ENCODE measurements around the gene GPR183.

GPR183 gene

DNA sequence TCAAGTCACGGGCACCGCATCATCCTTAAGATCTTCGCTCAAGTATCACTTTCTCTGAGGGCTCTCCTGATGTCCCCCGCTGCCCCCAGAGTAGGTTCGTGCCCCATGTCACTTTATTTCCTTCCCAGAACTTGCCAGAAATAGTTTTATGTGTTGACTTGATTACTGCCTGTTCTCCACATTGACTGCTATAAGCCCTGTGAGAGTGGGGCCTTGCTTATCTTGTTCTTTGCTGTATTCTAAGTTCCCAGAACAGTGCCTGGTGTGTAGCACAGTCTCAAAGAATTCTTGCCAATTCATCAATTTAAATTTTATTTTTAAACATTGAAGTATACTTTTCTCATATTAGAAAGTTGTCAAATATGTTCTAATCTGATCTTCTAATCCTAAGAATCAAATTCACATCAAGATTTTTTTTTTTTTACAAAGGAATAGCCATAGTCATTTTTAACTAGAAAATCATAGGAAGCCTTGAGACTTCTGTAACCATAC is 32.1 kb upstream of the GPR183 start:
- no peak for DNase-seq

DNA sequence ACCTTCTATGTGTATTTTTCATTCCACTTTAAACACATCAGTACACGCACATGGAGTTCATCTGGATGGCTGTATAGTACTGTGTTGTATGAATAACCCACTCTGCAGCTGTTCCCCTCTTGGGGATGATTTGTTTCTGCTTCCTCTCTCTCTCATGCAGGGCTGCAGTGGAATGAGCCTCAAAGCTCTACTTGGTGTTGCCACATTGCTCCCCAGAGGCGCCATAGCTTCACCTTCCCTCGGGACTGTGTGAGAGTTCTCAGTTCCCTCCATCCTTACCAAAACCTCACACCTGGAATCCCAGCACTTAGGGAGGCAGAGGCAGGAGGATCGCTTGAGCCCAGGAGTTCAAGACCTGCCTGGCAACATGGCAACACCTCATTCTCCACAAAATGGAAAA is 28.4 kb upstream of the GPR183 start:
- no peak for DNase-seq

DNA sequence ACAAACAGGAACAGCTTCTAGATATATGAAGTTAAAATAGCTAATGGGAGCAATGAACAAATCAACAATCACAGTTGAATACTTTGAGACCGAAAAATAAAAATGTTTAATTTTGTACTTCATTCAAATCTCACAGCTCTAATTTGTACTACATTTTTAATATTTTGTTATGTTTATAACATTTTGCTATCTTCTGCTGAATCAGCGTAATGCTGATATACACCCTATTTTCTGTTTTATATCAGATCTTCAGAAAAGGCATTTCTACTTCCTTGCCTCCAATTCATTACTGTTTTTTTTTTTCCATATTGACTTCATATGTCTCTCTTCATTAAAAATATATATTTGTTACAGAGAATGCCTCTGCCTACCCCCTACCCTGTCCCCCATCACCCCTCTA is 27.9 kb upstream of the GPR183 start:
- DNase-seq = no peak

DNA sequence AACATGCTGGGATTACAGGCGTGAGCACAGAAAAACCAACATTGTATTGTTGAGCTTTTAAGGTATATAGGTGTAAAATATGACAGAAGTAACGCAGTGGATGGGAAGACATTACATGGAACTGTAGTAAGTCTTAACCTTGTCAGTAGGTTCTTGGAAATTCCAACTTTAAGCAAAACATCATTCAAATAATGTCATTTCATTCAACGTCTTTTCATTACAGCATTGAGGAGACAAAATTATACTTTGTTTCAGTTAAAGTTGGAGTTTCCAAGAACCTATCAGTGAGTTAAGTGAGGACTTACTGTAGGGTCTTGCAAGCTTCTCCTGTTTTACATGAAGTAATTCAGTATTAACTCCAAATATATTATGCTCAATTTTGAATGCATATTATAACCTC is 27.0 kb upstream of the GPR183 start:
- DNase-seq = no peak

DNA sequence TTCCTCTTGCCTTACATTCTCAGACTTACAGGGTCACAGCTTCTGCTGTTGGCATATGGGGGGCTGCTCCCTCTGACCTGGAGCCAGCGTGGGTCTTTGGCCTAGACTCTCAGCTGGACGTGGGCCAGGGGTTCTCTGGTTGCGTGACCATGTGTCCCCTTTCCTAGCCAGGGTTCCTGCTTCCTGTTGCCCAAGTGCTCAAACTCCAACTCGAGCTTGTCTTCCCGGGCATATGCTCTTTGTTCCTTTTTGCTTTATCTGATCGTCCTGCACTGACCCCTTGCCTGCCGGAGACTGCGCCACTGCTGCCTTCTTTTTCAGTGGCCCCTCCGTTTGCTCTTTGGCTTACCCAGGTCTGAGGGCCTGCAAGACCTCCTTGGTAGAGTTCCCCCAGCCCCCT is 25.3 kb upstream of the GPR183 start:
- no peak for DNase-seq

DNA sequence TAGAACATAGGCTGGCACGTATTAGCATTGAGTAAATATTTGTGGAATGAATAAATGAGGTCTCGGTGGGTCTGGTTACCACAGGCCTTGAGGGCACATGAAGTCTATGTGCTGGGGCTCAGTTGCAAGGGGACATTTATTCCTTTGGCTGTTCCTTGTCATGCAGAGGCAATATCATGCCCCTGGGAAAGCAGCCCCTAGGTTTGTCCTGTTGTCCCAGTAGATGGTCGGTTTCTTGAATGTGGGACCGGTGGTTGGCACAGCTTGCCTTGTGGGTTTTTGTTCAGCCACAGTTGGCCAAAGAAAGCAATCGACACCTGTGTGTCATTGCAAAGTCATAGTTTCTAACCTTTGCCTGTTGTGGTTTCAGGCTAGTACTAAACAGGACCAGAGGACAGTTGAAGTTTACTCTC is 24.7 kb upstream of the GPR183 start:
- DNase-seq = no peak

DNA sequence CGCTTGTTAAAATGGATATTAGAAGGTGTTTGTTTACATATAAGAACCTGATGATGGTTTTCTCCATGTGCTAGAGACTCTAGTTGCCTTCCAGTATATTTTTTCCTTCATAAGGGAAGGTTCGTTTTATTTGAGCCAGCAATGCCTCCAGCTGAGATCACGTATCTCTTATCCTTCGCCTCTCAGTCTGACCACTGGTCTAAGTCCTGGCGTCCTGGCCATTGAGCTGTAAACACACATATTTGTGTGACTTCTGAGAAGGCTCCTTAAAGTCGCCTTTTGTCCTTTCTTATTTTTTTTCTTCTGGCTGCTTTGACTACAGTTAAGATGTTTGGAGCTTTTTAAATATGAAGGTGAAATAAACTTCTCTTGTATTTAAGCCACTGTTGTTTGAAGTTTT is 23.7 kb upstream of the GPR183 start:
- DNase-seq = no peak

DNA sequence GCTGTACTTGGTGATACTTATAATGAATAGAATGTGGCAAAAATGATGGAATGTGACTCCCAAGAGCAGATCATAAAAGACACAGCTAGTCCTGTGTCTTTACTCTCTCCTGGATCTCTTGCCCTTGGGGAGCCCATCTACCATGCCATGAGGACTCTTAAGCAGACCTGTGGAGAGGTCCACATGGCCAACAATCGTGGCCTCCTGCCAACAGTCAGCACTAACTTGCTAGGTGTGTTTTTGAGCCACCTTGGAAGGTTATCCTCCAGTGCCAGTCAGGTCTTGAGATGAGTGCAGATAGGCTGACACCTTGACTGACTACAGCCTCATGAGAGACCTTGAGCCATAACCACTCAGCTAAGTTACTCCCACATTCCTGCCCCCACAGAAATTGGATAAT is 22.3 kb upstream of the GPR183 start:
- DNase-seq = no peak

DNA sequence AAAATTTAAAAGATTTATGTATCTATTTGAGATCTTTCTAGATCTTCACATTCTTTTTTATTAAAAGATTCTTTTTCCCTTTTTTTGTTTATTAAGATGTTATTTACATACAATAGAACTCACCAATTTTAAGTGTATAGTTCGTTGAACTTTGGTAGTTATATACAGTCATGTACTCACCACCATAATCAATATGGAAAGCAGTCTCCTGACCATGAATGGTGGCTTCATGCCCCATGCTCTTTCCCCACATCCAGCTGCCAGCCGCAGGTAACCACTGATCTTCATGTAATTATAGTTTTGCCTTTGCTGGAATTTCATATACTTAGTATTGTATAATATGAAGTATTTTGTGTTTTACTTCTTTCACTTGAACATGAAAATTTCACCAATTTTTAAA is 20.6 kb upstream of the GPR183 start:
- no peak for DNase-seq

DNA sequence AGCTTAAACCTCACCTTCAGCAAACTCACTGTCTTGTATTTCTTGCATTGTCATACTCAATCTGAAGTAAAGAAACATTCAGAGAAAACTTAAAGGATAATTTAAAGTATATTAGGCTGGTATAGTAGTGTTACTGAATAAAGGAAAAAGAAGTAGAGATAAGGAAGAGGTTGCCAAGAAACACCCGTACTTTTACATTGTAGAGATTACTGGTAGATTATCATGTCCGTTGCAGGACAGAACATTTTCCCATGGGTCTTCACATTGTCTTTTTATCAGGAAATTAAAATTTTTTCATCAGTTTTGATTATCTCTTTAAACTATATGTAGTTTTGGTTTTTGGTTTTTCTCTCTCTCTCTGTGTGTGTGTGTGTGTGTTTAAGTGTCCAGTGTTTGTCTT is 19.9 kb upstream of the GPR183 start:
- no peak for DNase-seq

DNA sequence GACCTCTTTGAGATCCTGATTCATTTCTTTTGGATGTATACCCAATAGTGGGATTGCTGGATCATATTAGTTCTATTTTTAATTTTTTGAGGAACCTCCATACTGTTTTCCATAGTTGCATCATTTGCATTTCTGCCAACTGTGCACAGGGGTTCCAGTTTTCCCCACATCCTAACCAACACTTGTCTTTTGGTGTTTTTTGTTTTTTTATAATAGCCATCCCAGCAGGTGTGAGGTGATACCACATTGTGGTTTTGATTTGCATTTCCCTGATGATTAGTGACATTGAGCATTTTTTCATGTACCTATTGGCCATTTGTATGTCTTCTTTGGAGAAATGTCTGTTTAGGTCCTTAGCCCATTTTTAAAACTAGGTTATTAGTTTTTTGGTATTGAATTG is 18.8 kb upstream of the GPR183 start:
- no peak for DNase-seq

DNA sequence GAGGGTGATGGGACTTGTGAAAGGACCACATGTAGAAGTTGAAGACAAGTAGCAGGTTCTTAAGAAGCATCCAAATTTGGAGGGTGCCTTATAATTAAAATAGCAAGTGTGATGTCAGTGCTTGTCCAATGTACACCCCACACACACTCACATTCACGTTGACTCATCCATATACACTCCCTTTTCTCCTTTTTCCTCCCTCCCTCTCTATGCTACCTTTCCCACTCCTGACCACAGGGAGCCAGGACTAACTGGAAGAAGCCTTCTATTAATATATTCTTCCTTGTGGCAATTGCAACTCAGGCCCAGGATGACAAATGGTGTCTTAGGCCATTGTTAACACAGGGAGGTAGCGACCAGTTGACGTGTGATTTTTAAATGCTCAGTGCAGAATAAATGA is 16.3 kb upstream of the GPR183 start:
- no peak for DNase-seq

DNA sequence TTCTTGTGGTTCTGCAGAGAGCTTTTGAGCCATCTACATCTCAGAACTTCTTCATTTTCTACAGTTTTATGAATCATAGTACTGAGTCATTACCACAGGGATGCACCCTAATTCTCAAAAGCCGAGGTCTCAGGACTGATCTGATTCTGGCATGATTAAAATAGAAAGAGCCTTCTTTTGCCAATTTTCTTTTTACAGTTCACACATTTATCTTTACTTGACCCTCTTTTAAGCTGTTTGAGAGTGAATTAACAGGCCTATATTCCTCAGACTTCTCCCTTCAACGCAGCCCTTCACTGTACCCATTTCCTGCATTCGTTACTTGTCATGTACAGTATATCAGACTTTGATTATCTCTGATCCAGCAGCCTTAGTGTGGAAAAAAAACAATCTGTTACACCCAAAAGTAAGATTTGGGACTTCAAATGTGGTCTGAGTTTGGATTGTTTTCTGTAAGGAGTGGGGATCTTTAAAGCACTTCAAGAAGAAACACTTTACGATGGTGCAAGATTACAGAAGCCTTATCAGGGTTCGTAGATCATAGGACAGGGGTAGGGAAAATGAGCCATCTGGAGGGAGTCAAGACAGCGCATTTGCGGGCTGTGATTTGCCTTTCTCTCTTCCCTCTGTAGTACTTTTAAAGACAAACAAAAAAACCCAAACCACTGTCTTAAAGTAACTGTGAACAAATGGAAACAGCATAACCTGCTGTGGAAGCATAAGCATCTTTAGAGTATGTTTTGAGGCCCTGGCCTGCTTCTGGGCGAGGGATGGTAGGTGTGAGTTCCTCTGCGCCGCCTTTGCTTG is 15.3 kb upstream of the GPR183 start:
- DNase-seq = no peak

DNA sequence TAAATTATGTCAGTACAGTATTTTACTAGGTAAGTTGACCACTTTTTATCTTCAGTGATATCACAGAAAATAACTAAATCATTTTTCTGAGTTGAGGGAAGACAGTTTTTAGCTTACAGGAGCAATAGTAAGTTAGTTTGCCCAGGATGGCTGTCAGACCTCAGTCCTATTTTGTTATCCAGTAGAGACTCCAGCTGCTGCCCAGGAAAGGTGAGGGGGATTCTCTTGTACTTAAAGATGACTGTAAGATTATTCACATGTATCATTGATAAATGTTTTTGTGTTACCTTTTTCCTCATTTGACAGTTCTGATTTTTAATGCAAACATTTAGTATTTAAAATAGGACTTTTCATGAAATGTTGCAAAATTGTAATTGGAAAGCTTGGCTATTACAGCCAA is 14.5 kb upstream of the GPR183 start:
- no peak for DNase-seq

DNA sequence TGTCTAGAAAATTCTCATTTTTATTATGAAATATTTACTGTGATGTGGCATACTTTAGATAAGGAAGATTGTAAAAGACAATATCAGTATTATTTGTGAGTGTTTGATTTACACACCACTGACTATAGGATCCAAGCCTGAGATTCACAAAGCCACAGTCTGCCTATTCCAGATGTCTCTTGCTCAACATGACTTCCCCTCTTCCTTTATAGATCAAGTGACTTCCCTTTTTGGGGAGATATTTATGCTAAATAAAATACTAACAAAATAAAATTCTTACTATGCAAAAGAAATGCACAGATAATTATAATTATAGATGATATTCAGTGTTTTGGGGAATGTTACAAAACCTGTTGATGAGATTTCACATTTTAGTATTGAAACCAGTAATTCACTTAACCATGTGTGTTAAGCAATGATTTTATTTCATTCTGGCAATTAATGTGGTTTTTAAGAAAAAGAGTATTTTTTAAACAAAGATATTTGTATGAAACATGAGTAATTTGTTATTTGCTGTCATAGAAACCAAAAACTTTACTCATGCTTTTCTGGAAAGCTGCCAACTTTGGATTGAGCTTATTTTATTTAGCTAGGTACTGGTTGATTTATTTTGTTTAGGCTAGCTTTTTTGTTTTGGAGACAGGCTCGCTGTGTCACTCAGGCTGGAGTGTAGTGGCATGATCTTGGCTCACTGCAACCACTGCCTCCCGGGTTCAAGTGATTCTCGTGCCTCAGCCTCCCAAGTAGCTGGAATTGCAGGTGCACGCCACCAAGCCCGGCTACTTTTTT is 13.7 kb upstream of the GPR183 start:
- no peak for DNase-seq

DNA sequence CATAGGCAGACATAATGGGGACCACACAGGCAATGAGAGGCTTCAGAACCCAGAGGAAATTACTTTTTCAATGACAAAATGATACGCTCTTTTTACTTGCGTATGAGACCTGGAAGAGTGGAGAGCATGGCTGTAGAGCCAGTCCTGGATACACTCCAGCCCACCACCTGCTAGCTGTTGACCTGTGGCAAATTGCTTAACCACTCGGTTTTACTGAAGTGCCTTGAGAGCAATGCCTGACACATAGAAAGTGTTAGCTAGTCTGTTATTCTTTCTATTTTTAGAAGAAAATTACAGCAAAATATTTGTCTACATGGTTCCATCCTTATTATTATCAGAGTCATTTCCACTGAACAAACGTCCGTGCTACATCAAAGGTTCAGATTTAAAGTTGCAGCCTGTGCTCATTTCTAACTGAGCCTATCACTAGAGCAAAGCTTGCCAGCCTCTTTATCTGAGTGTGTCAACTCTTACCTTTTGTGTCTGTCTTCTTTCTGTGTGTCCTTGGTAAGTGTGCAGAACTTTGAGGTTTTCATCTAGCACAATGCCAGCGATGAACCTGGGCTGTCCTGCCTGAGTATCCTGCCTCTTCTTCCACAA is 9.6 kb upstream of the GPR183 start:
- DNase-seq = peak in 1 of 2 experiments; percentile 32

DNA sequence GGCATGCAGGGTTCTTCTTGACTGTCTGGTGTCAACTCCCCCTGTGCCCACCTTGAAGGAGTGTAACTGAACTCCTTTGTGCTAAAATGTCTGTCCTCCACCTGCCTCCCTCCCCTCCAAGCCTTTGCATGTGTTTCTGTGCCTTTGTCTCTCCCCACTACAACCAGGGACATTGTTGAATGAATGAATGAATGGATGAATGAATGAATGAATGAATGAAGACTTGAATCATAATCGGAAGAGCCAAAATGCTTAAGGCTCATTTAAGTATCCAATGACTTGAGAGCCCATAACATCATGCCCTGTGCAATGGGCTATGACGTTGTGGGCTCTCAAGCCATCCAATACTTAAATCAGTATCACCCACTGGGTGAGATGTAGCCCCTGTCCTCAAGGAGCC is 9.0 kb upstream of the GPR183 start:
- DNase-seq = no peak

DNA sequence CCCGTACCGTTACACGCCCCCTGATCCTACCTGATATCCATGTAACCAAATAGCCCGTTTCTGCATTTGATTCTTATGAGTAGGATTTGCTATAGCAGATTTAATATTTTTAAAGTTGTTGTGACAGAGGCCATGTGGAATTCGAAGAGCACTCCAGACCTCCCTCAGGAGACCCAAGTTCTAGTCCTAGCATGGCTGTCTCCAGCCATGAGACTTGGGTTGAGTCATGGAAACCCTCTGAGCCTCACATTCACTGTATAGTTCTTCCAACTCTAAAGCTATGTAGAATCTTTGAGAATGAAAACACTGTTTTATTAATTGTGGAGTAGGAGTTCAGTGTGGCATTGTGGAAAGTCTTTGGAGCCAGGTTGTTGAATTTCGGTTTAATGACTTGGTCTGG is 8.0 kb upstream of the GPR183 start:
- no peak for DNase-seq

DNA sequence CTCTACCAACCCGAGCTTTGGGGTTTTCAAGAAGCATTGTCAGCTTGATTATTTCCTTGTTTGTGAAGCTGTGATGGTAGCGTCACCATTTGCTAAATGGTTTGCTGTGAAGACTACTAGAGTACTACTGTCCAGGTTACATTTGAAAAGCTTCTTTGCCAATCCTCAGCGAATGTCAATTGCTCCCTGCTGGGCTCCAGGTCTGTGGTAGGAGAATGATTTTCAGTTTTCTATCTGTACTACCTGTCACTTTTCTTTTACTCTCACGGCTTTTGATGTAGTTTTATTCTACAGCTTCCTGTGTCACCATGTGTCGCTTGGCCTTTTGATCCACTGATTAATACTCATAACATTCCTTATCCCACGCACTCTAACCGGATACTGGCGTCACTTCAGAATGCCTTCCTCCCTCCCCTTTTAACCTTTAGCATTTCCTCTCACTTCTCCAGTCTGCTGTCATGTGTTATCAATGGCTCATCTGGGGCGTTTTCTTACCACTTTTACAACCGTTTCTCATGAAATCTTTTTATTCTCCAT is 7.5 kb upstream of the GPR183 start:
- DNase-seq = no peak

DNA sequence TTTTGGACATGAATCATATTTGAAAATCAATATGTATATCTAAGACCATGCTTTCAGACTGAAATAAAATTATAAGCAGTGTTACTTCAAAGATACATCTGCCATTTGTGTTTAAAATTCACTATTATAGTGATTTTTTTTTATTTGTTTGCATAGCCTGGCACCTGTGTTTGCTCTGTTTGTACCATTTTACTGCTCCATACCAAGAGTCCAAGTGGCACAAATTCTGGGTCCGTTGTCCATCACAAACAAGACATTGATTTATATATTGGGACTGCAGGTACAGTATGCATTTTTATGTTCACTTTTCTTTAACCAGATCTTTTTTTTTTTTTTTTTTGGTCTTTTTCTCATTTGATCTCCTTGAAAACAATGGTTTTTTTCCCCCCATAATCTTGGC is 6.7 kb upstream of the GPR183 start:
- no peak for DNase-seq

DNA sequence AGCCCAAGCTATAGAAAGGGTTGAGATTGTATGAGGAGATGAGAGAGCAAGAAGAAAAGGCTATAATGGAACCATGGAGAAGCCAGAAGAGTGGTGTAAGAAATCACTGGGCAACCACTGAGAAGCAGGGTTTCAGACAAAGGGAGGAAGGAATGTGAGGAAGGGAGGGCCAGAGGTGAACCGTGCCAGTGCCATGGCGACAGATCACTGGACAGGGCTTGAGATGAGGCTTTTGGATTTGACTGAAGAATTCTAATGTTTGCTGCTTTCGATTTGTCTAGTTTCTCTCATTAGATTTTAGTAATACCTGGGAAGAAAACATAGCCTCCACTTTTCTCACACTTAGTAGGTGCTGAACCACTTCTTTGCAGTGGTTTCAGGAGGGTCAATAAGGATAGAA is 6.3 kb upstream of the GPR183 start:
- no peak for DNase-seq

DNA sequence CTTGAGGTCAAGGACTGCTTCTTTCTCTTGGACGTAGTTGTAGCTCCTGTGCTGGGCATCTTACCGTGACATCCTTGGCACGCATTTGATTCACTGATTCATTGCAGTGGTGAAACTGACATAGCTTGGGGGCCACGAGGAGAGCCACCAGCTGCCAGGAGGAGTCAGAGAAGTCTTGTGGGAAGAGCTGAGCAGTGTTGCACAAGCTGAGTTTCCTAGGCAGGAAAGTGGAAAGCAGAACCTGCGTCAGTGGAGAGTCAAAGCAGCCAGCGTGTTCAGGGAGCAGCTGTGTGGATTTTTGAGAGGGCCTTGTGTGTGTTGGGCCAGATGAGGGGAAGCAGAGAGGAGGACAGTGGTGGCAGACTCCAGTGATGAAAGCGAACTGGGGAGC is 5.3 kb upstream of the GPR183 start:
- DNase-seq = no peak

DNA sequence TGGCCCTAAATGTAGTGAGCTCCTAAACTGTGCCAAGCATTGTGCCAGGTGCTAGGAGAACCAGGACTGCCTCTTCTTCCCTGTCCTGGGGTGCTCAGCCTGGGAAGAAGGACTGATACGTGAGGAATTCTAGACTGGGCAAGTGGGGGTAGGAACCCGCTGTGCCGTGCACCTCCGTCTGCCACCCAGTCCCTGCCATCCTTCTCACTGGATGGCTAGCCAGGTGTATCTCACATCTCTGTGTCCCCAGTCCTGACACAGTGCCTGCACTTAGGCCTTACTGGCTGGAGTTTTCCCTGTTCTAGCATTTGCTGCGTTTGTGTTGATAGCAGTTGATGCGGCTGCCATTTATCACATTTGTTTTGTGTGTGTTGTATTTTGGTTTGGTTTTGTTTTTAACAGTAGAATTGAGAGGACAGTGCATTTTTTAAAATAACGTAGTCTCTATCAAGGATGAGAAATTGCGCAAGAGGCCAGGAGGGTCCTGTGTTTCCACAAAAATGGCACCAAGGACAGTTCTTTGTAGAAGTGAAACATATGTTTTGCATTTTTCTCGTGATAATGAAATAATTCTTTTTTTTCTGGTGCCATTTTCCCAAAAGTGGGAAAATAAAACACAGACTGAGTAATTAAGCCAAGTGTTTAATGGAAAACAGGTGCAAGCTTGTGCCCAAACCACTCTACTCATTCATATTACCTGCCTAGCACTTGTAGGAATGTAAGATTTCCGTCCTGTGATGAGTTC is 4.7 kb upstream of the GPR183 start:
- no peak for DNase-seq

All from NCI-H1930 (cell line).